Endothelial cell of umbilical vein (primary cell): ENCODE data around the gene LUC7L. TPM values are rescaled to one million over a fixed set of nuclear protein-coding genes. Genes with fewer than 3 reads are reported as not detected.
A peak's percentile ranks its signal among the peaks of the same experiment; 100 is the strongest.

Experiments
- BruUV-seq: library from RNA; stranded (reverse); fragments of 400-500 nt; replicated peaks from 2 replicates; lab custom pipeline; 2021; lab: Mats Ljungman, UMichigan
- CTCF ChIA-PET: fragments of 300-600, 350-600 bp; sonication (Branson Sonifier 250); formaldehyde crosslinking; loops from one replicate; lab custom pipeline; 2021; ENCODE audit warnings: antibody characterized with exemption, inconsistent platforms; lab: Charles Lee
- POLR2A ChIA-PET: fragments of 300-600, 350-600 bp; sonication (Branson Sonifier 250); formaldehyde crosslinking; loops from one replicate; lab custom pipeline; 2021; ENCODE audit warnings: antibody characterized with exemption, inconsistent platforms; lab: Charles Lee
- DNase-seq: peaks from one replicate; pipeline ENCODE4 v3.0.0-alpha.2; 2011; ENCODE audit warnings: low read depth, low spot score
- FAIRE-seq: peaks from 2 replicates; lab custom pipeline; 2011; peaks lifted over from hg19 to GRCh38; lab: Jason Lieb, UNC
- H2AFZ ChIP-seq: 2 replicates; pipeline ENCODE4 v1.6.0; 2012; ENCODE audit warnings: low read depth, low read length, control low read depth, inconsistent platforms
- H3K27ac ChIP-seq: 2 replicates; pipeline ENCODE4 v1.5.1; 2011; ENCODE audit warnings: low read depth, mild to moderate bottlenecking, control low read depth, low read length, moderate library complexity; ENCODE audit not compliant: insufficient read depth
- H3K27me3 ChIP-seq, 2 experiments: 2 replicates each; pipeline versions ENCODE4 v1.6.0 to v1.6.1; 2011; ENCODE audit warnings: low read length in 2 of 2, mixed read lengths in 1 of 2; ENCODE audit not compliant: control insufficient read depth in 2 of 2, insufficient read depth in 2 of 2
- H3K36me3 ChIP-seq, 2 experiments: 2 replicates in 1 of 2; 3 replicates in 1 of 2; pipeline ENCODE4 v1.5.1; 2011; ENCODE audit warnings: low read length in 2 of 2, mild to moderate bottlenecking in 1 of 2, moderate library complexity in 1 of 2; ENCODE audit not compliant: control insufficient read depth in 2 of 2, insufficient read depth in 2 of 2; ENCODE audit errors: extremely low read depth in 1 of 2
- H3K4me1 ChIP-seq: 3 replicates; pipeline ENCODE4 v1.5.1; 2011; ENCODE audit warnings: mild to moderate bottlenecking, low read length; ENCODE audit not compliant: control insufficient read depth, insufficient read depth; ENCODE audit errors: extremely low read depth
- H3K4me2 ChIP-seq: 2 replicates; pipeline ENCODE4 v1.6.1; 2011; ENCODE audit warnings: low read length, control low read depth, mixed read lengths; ENCODE audit not compliant: insufficient read depth
- H3K4me3 ChIP-seq, 3 experiments: fragments of 200-600 bp in 1 of 3; sonication (generic), shearing (Covaris generic) in 1 of 3; replicated peaks in 1 of 3; 2 replicates each; pipeline ENCODE4 v1.5.1; 2011 to 2016; ENCODE audit warnings: control low read depth in 3 of 3, low read length in 3 of 3, mild to moderate bottlenecking in 2 of 3, inconsistent platforms in 1 of 3, low read depth in 1 of 3, moderate library complexity in 1 of 3; ENCODE audit not compliant: insufficient read depth in 1 of 3
- H3K79me2 ChIP-seq: 2 replicates; pipeline ENCODE4 v1.6.0; 2012; ENCODE audit warnings: low read length, inconsistent platforms; ENCODE audit not compliant: control insufficient read depth, insufficient read depth
- H3K9ac ChIP-seq: replicated peaks from 2 replicates; pipeline ENCODE3; 2011; ENCODE audit warnings: low read length, control low read depth; ENCODE audit not compliant: insufficient read depth; ENCODE audit errors: extremely low read depth
- H3K9me1 ChIP-seq: replicated peaks from 3 replicates; pipeline ENCODE4 v1.6.0; 2011; ENCODE audit warnings: mild to moderate bottlenecking, low read length; ENCODE audit not compliant: control insufficient read depth, insufficient read depth; ENCODE audit errors: extremely low read depth
- H3K9me3 ChIP-seq: replicated peaks from 2 replicates; pipeline ENCODE4 v1.5.1; 2012; ENCODE audit warnings: low read length, inconsistent platforms; ENCODE audit not compliant: control insufficient read depth, insufficient read depth
- H4K20me1 ChIP-seq: replicated peaks from 2 replicates; pipeline ENCODE3; 2011; ENCODE audit warnings: mild to moderate bottlenecking, low read length; ENCODE audit not compliant: control insufficient read depth, insufficient read depth; ENCODE audit errors: extremely low read depth
- EZH2 ChIP-seq: IDR thresholded peaks from 2 replicates; pipeline ENCODE4 v1.6.1; 2012; ENCODE audit warnings: borderline replicate concordance, low read depth, mild to moderate bottlenecking, moderate library complexity, low read length, inconsistent platforms; ENCODE audit not compliant: severe bottlenecking
- FOS ChIP-seq: IDR thresholded peaks from 2 replicates; pipeline ENCODE4 v1.6.1; 2011; ENCODE audit warnings: mild to moderate bottlenecking, low read length, moderate library complexity, borderline replicate concordance; ENCODE audit not compliant: insufficient read depth
- GATA2 ChIP-seq: IDR thresholded peaks from 2 replicates; pipeline ENCODE4 v1.7.0; 2011; ENCODE audit warnings: low read depth, mild to moderate bottlenecking, moderate library complexity, mixed read lengths, low read length; ENCODE audit not compliant: insufficient read length, insufficient read depth
- JUN ChIP-seq: IDR thresholded peaks from 2 replicates; pipeline ENCODE4 v1.6.1; 2011; ENCODE audit warnings: borderline replicate concordance, low read depth; ENCODE audit not compliant: insufficient read length, insufficient read depth
- MYC ChIP-seq: IDR thresholded peaks from one replicate; pipeline ENCODE4 v1.6.1; 2011; ENCODE audit warnings: mild to moderate bottlenecking, low read depth, low read length
- POLR2A ChIP-seq: IDR thresholded peaks from 2 replicates; pipeline ENCODE4 v1.6.1; 2012; ENCODE audit warnings: low read depth, mild to moderate bottlenecking, control low read depth, low read length
- POLR2AphosphoS5 ChIP-seq: IDR thresholded peaks from 2 replicates; pipeline ENCODE4 v1.6.1; 2012; ENCODE audit warnings: low read depth, mild to moderate bottlenecking, control low read depth, low read length, moderate library complexity; ENCODE audit not compliant: insufficient read depth
- dilution Hi-C: fragments of 300-500 bp; cut with MboI; formaldehyde crosslinking; loops from one replicate; pipeline ENCODE4 v1.15.0; 2019; ENCODE audit warnings: low sequenced_read_pairs; ENCODE audit not compliant: extremely low pct_ligation_motif_present
- intact Hi-C: fragments of 100-400 bp; cut with micrococcal nuclease; formaldehyde crosslinking; loops from one replicate; pipeline ENCODE4 v1.10.0; 2022
- polyA plus RNA-seq, 4 experiments: library from polyadenylated mRNA; depleted of rRNA in 3 of 4; stranded (reverse) in 3 of 4; unstranded in 1 of 4; fragments of >200 nt; gene quantifications; 2 replicates each; pipeline versions ENCODE4 v1.2.1 to v1.2.3, GENCODE V29; 2011 to 2012; ENCODE audit warnings: missing spikeins in 1 of 4
- total RNA-seq: library from RNA; stranded (reverse); gene quantifications from 2 replicates; pipeline ENCODE4 v1.2.3, GENCODE V29; 2021
- TF ChIP-seq, protein P1 (sequence below), 2 donors: IDR thresholded peaks; 1 replicate in 1 of 2; 2 replicates in 1 of 2; pipeline ENCODE4 v1.5.1; 2011; ENCODE audit warnings: low read length in 2 of 2, mild to moderate bottlenecking in 2 of 2, moderate library complexity in 2 of 2, control low read depth in 1 of 2, inconsistent platforms in 1 of 2, low read depth in 1 of 2; ENCODE audit not compliant: insufficient read depth in 1 of 2; ENCODE audit errors: extremely low read depth in 1 of 2

The LUC7L gene
- total and polyA plus RNA-seq, 2 donors (not counting 3 experiments of a cell fraction or from before 2014, with no cell fraction given): 75.4 to 94.7 TPM

DNA sequence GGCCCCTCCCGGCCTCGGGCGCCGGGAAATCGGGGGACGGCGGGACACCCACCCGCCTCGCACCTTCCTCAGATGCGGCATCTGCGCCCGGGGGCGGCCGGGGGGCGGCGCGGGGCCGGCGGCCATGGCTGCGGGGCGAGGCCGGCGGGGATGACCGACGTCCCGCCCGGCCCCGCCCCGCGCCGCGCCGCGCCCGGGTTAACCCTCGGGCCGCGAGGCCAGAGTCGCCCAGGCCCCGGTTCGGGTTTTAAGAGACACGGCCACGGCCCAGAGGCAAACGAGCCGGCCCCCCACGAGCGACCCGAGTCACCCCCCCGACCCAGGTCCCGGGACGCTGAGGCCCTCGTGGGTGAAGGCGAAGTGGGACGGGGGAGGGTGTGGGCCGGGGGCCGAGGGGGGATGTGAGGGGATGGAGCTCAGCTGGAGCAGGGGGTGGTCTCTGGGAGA lies 46.6 kb upstream of the LUC7L start, which contains the start of gene RGS11:
Gene RGS11 (minus strand): TSS at position 159 of the 447 bp plus-strand sequence. CDS start 33 bp downstream, at position 126.
- no peaks in the 10 kb centered on the region for H4K20me1 ChIP-seq
- H2AFZ ChIP-seq: peak within 1 kb of the TSS; percentile 54
- peak within 1 kb of the TSS in 1 of 3 experiments; percentile 41 for H3K4me3 ChIP-seq
- peaks cover 3% of the 10 kb centered on the region for H3K4me1 ChIP-seq
- dilution Hi-C loops (no loop called here), intact Hi-C loops (no loop called here)
- H3K79me2 ChIP-seq: no peaks in the 10 kb centered on the region
- H3K27me3 ChIP-seq: peaks cover 0 to 2% of the 10 kb centered on the region in 2 experiments
- H3K9me1 ChIP-seq: no peaks in the 10 kb centered on the region
- no peaks in the 10 kb centered on the region for H3K36me3 ChIP-seq
- no TSS peak for BruUV-seq
- FAIRE-seq (no peak), DNase-seq (no peak)
- no peak for TF ChIP-seq MYC
- TF ChIP-seq, protein P1, sequence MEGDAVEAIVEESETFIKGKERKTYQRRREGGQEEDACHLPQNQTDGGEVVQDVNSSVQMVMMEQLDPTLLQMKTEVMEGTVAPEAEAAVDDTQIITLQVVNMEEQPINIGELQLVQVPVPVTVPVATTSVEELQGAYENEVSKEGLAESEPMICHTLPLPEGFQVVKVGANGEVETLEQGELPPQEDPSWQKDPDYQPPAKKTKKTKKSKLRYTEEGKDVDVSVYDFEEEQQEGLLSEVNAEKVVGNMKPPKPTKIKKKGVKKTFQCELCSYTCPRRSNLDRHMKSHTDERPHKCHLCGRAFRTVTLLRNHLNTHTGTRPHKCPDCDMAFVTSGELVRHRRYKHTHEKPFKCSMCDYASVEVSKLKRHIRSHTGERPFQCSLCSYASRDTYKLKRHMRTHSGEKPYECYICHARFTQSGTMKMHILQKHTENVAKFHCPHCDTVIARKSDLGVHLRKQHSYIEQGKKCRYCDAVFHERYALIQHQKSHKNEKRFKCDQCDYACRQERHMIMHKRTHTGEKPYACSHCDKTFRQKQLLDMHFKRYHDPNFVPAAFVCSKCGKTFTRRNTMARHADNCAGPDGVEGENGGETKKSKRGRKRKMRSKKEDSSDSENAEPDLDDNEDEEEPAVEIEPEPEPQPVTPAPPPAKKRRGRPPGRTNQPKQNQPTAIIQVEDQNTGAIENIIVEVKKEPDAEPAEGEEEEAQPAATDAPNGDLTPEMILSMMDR (IDR thresholded peaks at IDR 0.05; ENCODE audit: extremely low read depth in 1 of 2, insufficient read depth in 1 of 2, low read depth in 1 of 2, low read length in 2 of 2): no peak
- H3K9ac ChIP-seq: no peak within 1 kb of the TSS
- H3K27ac ChIP-seq: no peak within 1 kb of the TSS
- peak within 1 kb of the TSS; percentile 17 for H3K4me2 ChIP-seq
- POLR2A ChIA-PET: no interaction called here
- H3K9me3 ChIP-seq: no peaks in the 10 kb centered on the region
- CTCF ChIA-PET: no interaction called here

- dilution Hi-C loops (no loop called here), intact Hi-C loops (no loop called here)
- Histone ChIP-seq H3K27me3 (peaks cover 0 to 2% of the 10 kb centered on the region in 2 experiments), H4K20me1 (no peaks in the 10 kb centered on the region), H3K4me2 (peak overlapping the region; percentile 17), H2AFZ (peak overlapping the region; percentile 30), H3K4me3 (peak overlapping the region in 1 of 3 experiments; percentile 41), H3K36me3 (no peaks in the 10 kb centered on the region), H3K9me3 (no peaks in the 10 kb centered on the region), H3K9me1 (no peaks in the 10 kb centered on the region), H3K79me2 (no peaks in the 10 kb centered on the region), H3K27ac (no peak overlapping the region), H3K4me1 (peaks cover 3% of the 10 kb centered on the region), H3K9ac (no peak overlapping the region)
- TF ChIP-seq, protein P1 (IDR thresholded peaks at IDR 0.05; ENCODE audit: extremely low read depth in 1 of 2, insufficient read depth in 1 of 2, low read depth in 1 of 2, low read length in 2 of 2): no peak
- no peak for TF ChIP-seq POLR2AphosphoS5
- no peak for TF ChIP-seq EZH2
- no peak for TF ChIP-seq POLR2A
- no peak for TF ChIP-seq FOS
- TF ChIP-seq MYC: no peak
- no peak for TF ChIP-seq GATA2
- TF ChIP-seq JUN: no peak
- no TSS peak for BruUV-seq
- CTCF ChIA-PET: interaction anchor here (1.1 kb wide), 1 partner anchor 87 kb away, joined by 4 read pairs; no protein-coding TSS in a partner anchor
- POLR2A ChIA-PET: no interaction called here
- FAIRE-seq (no peak), DNase-seq (no peak)
These were observed 45.9 kb upstream of the LUC7L start for GRCh38 chr16:275041-275641.
